ENCODE data around the gene DPP7. TPM values are rescaled to one million over a fixed set of nuclear protein-coding genes. Genes with fewer than 3 reads are reported as not detected.

DPP7 gene
- total RNA-seq, 1 donor from 2014 or later = 259 TPM

- peaks cover 34% of the 10 kb centered on the region for H3K36me3 Mint-ChIP-seq (ENCODE audit: low read depth)
- ChIA-PET CTCF (interaction anchor here (0.8 kb wide), 1 partner anchor 38 kb away, joined by 3 read pairs; no protein-coding TSS in a partner anchor), POLR2A (interaction anchor here (0.6 to 2.8 kb wide), 9 partner anchors 7 to 232 kb away, joined by 3 to 34 read pairs (median 5); partner anchors contain the start of genes MAMDC4, SAPCD2, TUBB4B and UAP1L1)
- ATAC-seq (ENCODE audit: low read depth) (no peak), DNase-seq (no peak)
- no peaks in the 10 kb centered on the region for H3K9me3 Mint-ChIP-seq
- no peak overlapping the region for H3K4me3 Mint-ChIP-seq
- peak overlapping the region; percentile 87 for H3K27ac Mint-ChIP-seq
- H3K4me1 Mint-ChIP-seq = peaks cover 54% of the 10 kb centered on the region
- intact Hi-C loops (cut with micrococcal nuclease) = no loop called here
- TF ChIP-seq CTCF (IDR thresholded peaks at IDR 0.05) = no peak
- H3K27me3 Mint-ChIP-seq = no peaks in the 10 kb centered on the region
Measured at GRCh38 chr9:137084526-137084925, 30.0 kb downstream of the DPP7 start.

GRCh38 chr9:137083394-137084004 lies 31.0 kb downstream of the DPP7 start:
- ATAC-seq (ENCODE audit: low read depth) = peak; percentile 30
- CTCF ChIA-PET = interaction anchor here (0.8 to 1.4 kb wide), 2 partner anchors 16 to 37 kb away, joined by 3 to 8 read pairs; no protein-coding TSS in a partner anchor
- intact Hi-C loops (cut with micrococcal nuclease) = loop anchor here (1.0 kb wide), 1 partner anchor 13 kb away; the partner anchor contains the start of gene SAPCD2
- DNase-seq = peak; percentile 51
- H3K36me3 Mint-ChIP-seq (ENCODE audit: low read depth) = peaks cover 28% of the 10 kb centered on the region
- H3K4me3 Mint-ChIP-seq = peak overlapping the region; percentile 71
- H3K27me3 Mint-ChIP-seq = no peaks in the 10 kb centered on the region
- POLR2A ChIA-PET = interaction anchor here (0.8 to 2.7 kb wide), 6 partner anchors 9 to 157 kb away, joined by 3 to 34 read pairs (median 5); partner anchors contain the start of genes FBXW5, FUT7, SAPCD2 and TUBB4B
- peaks cover 48% of the 10 kb centered on the region for H3K4me1 Mint-ChIP-seq
- peak overlapping the region; percentile 87 for H3K27ac Mint-ChIP-seq
- TF ChIP-seq CTCF (IDR thresholded peaks at IDR 0.05) = no peak
- H3K9me3 Mint-ChIP-seq = no peaks in the 10 kb centered on the region

- no peak overlapping the region for H3K4me3 Mint-ChIP-seq
- peak overlapping the region; percentile 87 for H3K27ac Mint-ChIP-seq
- DNase-seq (no peak), ATAC-seq (ENCODE audit: low read depth) (no peak)
- H3K4me1 Mint-ChIP-seq = peaks cover 48% of the 10 kb centered on the region
- intact Hi-C loops (cut with micrococcal nuclease) = loop anchor here (1.0 kb wide), 1 partner anchor 13 kb away; the partner anchor contains the start of gene SAPCD2
- no peaks in the 10 kb centered on the region for H3K27me3 Mint-ChIP-seq
- no peak for TF ChIP-seq CTCF (IDR thresholded peaks at IDR 0.05)
- H3K9me3 Mint-ChIP-seq = no peaks in the 10 kb centered on the region
- ChIA-PET CTCF (interaction anchor here (1.4 kb wide), 1 partner anchor 15 kb away, joined by 8 read pairs; no protein-coding TSS in a partner anchor), POLR2A (interaction anchor here (0.8 to 2.7 kb wide), 3 partner anchors 13 to 158 kb away, joined by 4 to 34 read pairs (median 6); partner anchors contain the start of genes FUT7, SAPCD2 and TUBB4B)
- H3K36me3 Mint-ChIP-seq (ENCODE audit: low read depth) = peaks cover 24% of the 10 kb centered on the region
Measured at GRCh38 chr9:137082925-137083290, 31.6 kb downstream of the DPP7 start.

- H3K4me3 Mint-ChIP-seq = no peak overlapping the region
- no peak for TF ChIP-seq CTCF (IDR thresholded peaks at IDR 0.05)
- no peaks in the 10 kb centered on the region for H3K9me3 Mint-ChIP-seq
- no peak for ATAC-seq (ENCODE audit: low read depth)
- intact Hi-C loops (cut with micrococcal nuclease) = no loop called here
- POLR2A ChIA-PET = interaction anchor here (0.7 to 2.7 kb wide), 5 partner anchors 11 to 158 kb away, joined by 3 to 34 read pairs (median 5); partner anchors contain the start of genes SAPCD2 and TUBB4B
- peaks cover 42% of the 10 kb centered on the region for H3K4me1 Mint-ChIP-seq
- DNase-seq = no peak
- CTCF ChIA-PET = interaction anchor here (0.8 to 1.4 kb wide), 2 partner anchors 15 to 35 kb away, joined by 3 to 8 read pairs; no protein-coding TSS in a partner anchor
- H3K27ac Mint-ChIP-seq = no peak overlapping the region
- H3K27me3 Mint-ChIP-seq = no peaks in the 10 kb centered on the region
- H3K36me3 Mint-ChIP-seq (ENCODE audit: low read depth) = peaks cover 22% of the 10 kb centered on the region
Measured at GRCh38 chr9:137082222-137082924, 32.2 kb downstream of the DPP7 start.
